ENCODE data around the gene TEAD4. TPM values are rescaled to one million over a fixed set of nuclear protein-coding genes. Genes with fewer than 3 reads are reported as not detected.
A peak's percentile ranks its signal among the peaks of the same experiment; 100 is the strongest.
"Not testable (repeated sequence)": the region's sequence is repeated elsewhere in the genome, so short reads cannot be mapped to it uniquely, and the experiment has no call there.

The TEAD4 gene
- total and polyA plus RNA-seq, 12 donors = 4.7 to 45.6 (median 11.4) TPM

- Histone ChIP-seq H3K4me3 (no peak overlapping the region), H3K36me3 (no peaks in the 10 kb centered on the region), H3K9me3 (peaks cover 0 to 18% (median 6%) of the 10 kb centered on the region in 11 donors), H3K4me1 (peaks cover 0 to 1% (median 0%) of the 10 kb centered on the region in 9 donors), H3K27ac (no peak overlapping the region), H3K27me3 (no peaks in the 10 kb centered on the region)
- TF ChIP-seq CTCF (IDR thresholded peaks at IDR 0.05) = no peak
- WGBS, 2 donors = 58 to 59% methylated on average over 5 of the region's 5 CpGs
- DNase-seq (no peak), ATAC-seq (no peak)
- intact Hi-C loops (cut with DNase I) = no loop called here
Observed at GRCh38 chr12:3061059-3061458, 101.9 kb downstream of the TEAD4 start.

GRCh38 chr12:3061501-3062215, 102.5 kb downstream of the TEAD4 start:
- DNase-seq (no peak), ATAC-seq (peak in 1 of 8 donors; percentile 36)
- Histone ChIP-seq H3K27me3 (no peaks in the 10 kb centered on the region), H3K4me3 (no peak overlapping the region), H3K36me3 (no peaks in the 10 kb centered on the region), H3K27ac (no peak overlapping the region), H3K4me1 (no peaks in the 10 kb centered on the region), H3K9me3 (peaks cover 0 to 18% (median 6%) of the 10 kb centered on the region in 11 donors)
- WGBS, 2 donors = 67 to 72% methylated on average over 3 of the region's 3 CpGs
- intact Hi-C loops (cut with DNase I) = no loop called here
- no peak for TF ChIP-seq CTCF (IDR thresholded peaks at IDR 0.05)

- intact Hi-C loops (cut with DNase I) = no loop called here
- ATAC-seq (no peak), DNase-seq (no peak)
- peaks cover 0 to 18% (median 6%) of the 10 kb centered on the region in 11 donors for H3K9me3 ChIP-seq
- peaks cover 0 to 15% (median 0%) of the 10 kb centered on the region in 9 donors for H3K4me1 ChIP-seq
- no peaks in the 10 kb centered on the region for H3K36me3 ChIP-seq
- H3K4me3 ChIP-seq = no peak overlapping the region
- no peak overlapping the region for H3K27ac ChIP-seq
- no peak for TF ChIP-seq CTCF (IDR thresholded peaks at IDR 0.05)
- WGBS, 2 donors = 89 to 94% methylated on average over 2 of the region's 2 CpGs
- H3K27me3 ChIP-seq = no peaks in the 10 kb centered on the region
Observed at GRCh38 chr12:3065300-3065699, 106.1 kb downstream of the TEAD4 start.

- ATAC-seq; H3K4me3 ChIP-seq; intact Hi-C loops (cut with DNase I); H3K27ac ChIP-seq; DNase-seq; H3K27me3 ChIP-seq; H3K36me3 ChIP-seq: not testable (repeated sequence)
- WGBS, 2 donors = 95 to 98% methylated on average over 3 of the region's 3 CpGs
- H3K4me1 ChIP-seq = peaks cover 0 to 20% (median 0%) of the 10 kb centered on the region in 9 donors
- peaks cover 0 to 18% (median 6%) of the 10 kb centered on the region in 11 donors for H3K9me3 ChIP-seq
Observed at GRCh38 chr12:3065846-3066245, 106.6 kb downstream of the TEAD4 start.

GRCh38 chr12:3069714-3070113, 110.5 kb downstream of the TEAD4 start:
- Histone ChIP-seq H3K36me3 (no peaks in the 10 kb centered on the region), H3K27me3 (peaks cover 0 to 7% (median 0%) of the 10 kb centered on the region in 7 donors), H3K27ac (no peak overlapping the region), H3K9me3 (peaks cover 0 to 4% (median 0%) of the 10 kb centered on the region in 11 donors), H3K4me3 (no peak overlapping the region), H3K4me1 (peaks cover 0 to 39% (median 15%) of the 10 kb centered on the region in 9 donors)
- TF ChIP-seq CTCF (IDR thresholded peaks at IDR 0.05) = no peak
- no peak for DNase-seq
- intact Hi-C loops (cut with DNase I) = loop anchor here in 8 of 10 donors (5.0 to 10.0 kb wide), 6 partner anchors 63 to 208 kb away; no protein-coding TSS in a partner anchor
- no peak for ATAC-seq
- 89 to 91% methylated on average over 4 of the region's 4 CpGs for WGBS, 2 donors

Data from heart right ventricle (tissue), 16 donors.